ENCODE results near the gene ANO9. TPM values are rescaled to one million over a fixed set of nuclear protein-coding genes. Genes with fewer than 3 reads are reported as not detected.

ANO9 gene
- total RNA-seq, 4 donors from 2014 or later: 0.59 to 8.2 (median 1.1) TPM

DNA sequence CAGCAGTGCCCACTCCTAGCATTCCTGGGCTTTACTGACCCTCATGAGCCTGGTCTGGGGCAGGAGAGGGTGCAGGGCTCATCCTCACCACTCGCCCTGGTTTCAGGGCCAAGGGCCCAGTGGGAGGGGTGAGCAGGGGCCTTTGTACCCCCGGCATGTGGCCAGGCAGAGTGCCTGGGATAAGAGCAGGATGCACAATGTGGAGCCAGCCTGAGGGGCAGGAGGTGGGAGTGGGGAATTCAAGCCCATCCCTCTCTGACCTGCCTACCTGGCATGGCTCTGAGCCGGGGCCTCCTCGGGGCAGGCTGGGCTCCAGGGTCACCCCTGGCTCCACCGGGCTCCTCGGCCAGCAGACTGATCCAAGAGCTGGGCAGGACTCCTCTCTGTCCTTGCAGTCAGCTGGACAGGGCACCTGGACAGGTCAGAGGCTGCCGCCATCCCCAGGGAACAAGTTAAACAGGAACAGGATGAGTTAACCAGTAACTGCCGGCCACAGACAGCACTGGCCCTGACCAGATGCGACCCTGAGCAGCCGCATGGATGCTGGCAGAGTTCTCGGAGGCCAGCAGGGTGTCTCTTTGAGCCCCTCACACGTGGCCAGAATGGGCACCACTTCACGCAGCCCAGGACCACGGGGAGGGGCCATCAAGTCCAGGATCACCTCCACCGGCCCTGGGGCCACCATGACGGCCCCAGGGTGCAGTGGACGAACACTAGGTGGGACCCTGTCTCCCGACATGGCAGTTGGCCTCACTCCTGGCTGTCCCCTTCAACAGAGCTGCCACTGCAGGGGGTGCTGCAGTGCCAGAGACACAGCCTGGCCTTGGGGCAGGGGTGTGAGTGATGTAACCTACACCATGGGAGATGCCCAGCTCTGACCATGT lies 32.0 kb downstream of the ANO9 start:
- no peak for TF ChIP-seq POLR2A (IDR thresholded peaks at IDR 0.05)
- TF ChIP-seq, protein P1, sequence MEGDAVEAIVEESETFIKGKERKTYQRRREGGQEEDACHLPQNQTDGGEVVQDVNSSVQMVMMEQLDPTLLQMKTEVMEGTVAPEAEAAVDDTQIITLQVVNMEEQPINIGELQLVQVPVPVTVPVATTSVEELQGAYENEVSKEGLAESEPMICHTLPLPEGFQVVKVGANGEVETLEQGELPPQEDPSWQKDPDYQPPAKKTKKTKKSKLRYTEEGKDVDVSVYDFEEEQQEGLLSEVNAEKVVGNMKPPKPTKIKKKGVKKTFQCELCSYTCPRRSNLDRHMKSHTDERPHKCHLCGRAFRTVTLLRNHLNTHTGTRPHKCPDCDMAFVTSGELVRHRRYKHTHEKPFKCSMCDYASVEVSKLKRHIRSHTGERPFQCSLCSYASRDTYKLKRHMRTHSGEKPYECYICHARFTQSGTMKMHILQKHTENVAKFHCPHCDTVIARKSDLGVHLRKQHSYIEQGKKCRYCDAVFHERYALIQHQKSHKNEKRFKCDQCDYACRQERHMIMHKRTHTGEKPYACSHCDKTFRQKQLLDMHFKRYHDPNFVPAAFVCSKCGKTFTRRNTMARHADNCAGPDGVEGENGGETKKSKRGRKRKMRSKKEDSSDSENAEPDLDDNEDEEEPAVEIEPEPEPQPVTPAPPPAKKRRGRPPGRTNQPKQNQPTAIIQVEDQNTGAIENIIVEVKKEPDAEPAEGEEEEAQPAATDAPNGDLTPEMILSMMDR (IDR thresholded peaks at IDR 0.05): no peak
- Histone ChIP-seq H3K4me3 (no peak overlapping the region), H3K36me3 (no peaks in the 10 kb centered on the region), H3K4me1 (peaks cover 0 to 7% of the 10 kb centered on the region in 2 donors), H3K27me3 (no peaks in the 10 kb centered on the region), H3K9me3 (no peaks in the 10 kb centered on the region), H3K27ac (no peak overlapping the region)
- intact Hi-C loops (cut with DNase I; ENCODE audit: low total_unique reads): no loop called here
- no peak for DNase-seq

DNA sequence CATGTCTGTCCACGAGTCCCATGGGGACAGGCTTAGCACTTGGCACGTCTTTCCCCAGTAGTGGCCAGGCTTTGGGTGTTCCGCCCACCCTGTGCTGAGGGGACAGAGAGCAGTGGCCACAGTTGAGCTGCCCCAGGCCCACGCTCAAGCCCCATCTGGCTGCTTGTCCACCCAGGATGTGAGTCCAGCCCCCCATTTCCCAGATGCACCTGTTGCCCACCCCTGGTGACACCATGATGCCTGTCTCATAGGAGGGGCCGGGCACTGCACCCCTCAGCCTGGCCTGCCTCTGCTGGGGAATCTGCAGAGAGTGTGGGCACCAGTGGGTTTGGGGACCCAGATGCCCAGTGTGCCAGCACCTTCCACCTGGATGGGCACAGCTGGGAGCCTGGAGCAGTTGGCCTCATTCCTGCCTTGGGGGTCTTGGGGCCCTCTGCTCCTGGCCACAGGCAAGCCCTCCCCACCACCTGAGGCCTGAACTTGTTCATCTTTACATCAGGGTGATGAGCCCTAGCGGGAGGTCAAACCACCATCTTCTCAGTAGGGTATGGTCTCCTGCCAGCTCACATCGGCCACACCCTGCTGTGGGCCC lies 32.7 kb downstream of the ANO9 start:
- H3K36me3 ChIP-seq: no peaks in the 10 kb centered on the region
- H3K4me1 ChIP-seq: peaks cover 0 to 7% of the 10 kb centered on the region in 2 donors
- no peak for TF ChIP-seq POLR2A (IDR thresholded peaks at IDR 0.05)
- TF ChIP-seq, protein P1 (IDR thresholded peaks at IDR 0.05): no peak
- no peak for DNase-seq
- no peak overlapping the region for H3K27ac ChIP-seq
- no peaks in the 10 kb centered on the region for H3K27me3 ChIP-seq
- no peaks in the 10 kb centered on the region for H3K9me3 ChIP-seq
- intact Hi-C loops (cut with DNase I; ENCODE audit: low total_unique reads): no loop called here
- no peak overlapping the region for H3K4me3 ChIP-seq

DNA sequence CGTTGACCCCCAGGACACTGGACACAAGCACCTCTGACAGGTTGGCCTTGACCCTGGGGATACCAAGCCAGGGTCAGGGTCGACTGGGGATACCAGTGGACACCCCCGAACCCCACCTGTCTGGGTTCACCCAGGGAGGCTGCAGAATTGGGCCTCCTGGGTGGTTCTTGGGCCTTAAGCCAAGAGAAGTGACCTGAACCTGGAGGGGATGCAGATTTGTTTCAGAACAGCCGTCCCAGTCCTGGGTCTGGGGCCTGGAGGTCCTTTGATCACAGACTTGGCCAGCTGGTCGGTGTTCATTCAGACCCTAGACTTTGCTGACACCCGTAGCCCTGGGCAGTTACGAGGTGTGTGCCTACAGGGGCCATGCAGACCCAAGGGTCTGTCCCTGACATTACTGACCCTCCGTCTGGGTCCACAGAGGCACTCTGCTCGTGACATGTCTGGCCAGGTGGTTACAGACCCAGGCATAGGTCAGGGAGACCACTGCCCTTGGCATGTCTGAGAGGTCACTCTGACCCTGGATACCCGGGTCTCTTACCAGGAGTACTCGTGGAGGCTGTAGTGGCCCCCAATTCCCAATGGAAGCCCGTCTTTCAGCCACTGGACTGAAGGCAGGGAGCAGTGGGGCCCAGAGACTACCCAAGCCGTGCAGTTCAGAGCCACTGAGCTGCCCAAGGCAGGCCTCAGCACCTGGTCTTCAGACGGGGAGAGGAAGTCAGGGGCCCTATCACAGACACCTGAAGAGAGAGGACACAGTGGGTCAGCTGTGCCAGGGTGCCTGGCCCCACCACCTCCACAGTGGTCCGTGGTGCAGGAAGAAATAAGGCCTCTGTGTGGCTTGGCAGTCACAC lies 33.4 kb downstream of the ANO9 start:
- H3K27me3 ChIP-seq: no peaks in the 10 kb centered on the region
- intact Hi-C loops (cut with DNase I; ENCODE audit: low total_unique reads): no loop called here
- no peaks in the 10 kb centered on the region for H3K9me3 ChIP-seq
- no peak overlapping the region for H3K27ac ChIP-seq
- DNase-seq: no peak
- no peak overlapping the region for H3K4me3 ChIP-seq
- no peak for TF ChIP-seq POLR2A (IDR thresholded peaks at IDR 0.05)
- TF ChIP-seq, protein P1 (IDR thresholded peaks at IDR 0.05): no peak
- H3K4me1 ChIP-seq: peaks cover 0 to 7% of the 10 kb centered on the region in 2 donors
- H3K36me3 ChIP-seq: no peaks in the 10 kb centered on the region

DNA sequence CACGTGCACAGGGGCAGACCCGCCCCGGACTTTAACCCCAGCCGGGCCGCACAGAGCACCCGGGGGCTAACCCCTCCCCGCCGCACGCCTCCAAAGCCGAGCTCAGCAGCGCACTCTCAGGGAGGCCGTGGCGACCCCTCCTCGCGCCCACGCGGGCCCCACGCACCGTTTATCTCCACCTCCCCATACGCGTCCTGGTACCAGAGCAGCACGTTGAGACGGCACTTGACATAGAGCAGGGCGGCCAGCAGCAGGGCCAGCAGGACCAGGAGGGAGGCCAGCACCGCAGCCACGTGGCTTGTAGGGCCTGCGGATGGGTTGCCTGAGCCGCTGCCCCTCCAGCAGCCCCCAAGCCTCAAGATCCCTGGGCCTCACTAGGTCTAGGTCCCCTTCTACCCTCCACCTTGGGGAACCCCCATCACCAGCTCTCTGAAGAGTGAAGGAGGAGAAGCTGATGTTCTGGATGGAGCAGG lies 34.1 kb downstream of the ANO9 start:
- H3K9me3 ChIP-seq: no peaks in the 10 kb centered on the region
- H3K27me3 ChIP-seq: no peaks in the 10 kb centered on the region
- H3K36me3 ChIP-seq: no peaks in the 10 kb centered on the region
- peaks cover 0 to 7% of the 10 kb centered on the region in 2 donors for H3K4me1 ChIP-seq
- TF ChIP-seq, protein P1 (IDR thresholded peaks at IDR 0.05): no peak
- no peak for TF ChIP-seq POLR2A (IDR thresholded peaks at IDR 0.05)
- DNase-seq: no peak
- peak overlapping the region in 1 of 2 donors; percentile 52 for H3K27ac ChIP-seq
- no peak overlapping the region for H3K4me3 ChIP-seq
- intact Hi-C loops (cut with DNase I; ENCODE audit: low total_unique reads): no loop called here
